ENCODE data around the gene KARS1.

KARS1 gene

GRCh38 chr16:75579281-75579834, 68.1 kb downstream of the KARS1 start:
- DNase-seq (ENCODE audit: low read depth) = no peak

- DNase-seq (ENCODE audit: low read depth) = no peak
Observed at GRCh38 chr16:75578725-75579124, 68.7 kb downstream of the KARS1 start.

- DNase-seq (ENCODE audit: low read depth) = no peak
Observed at GRCh38 chr16:75578212-75578611, 69.3 kb downstream of the KARS1 start.
